Activated CD4-positive, alpha-beta T cell treated with anti-CD3 and anti-CD28 coated beads for 48 hours (primary cell): ENCODE measurements around the gene RBL1.
"Not testable (repeated sequence)": the region's sequence is repeated elsewhere in the genome, so short reads cannot be mapped to it uniquely, and the experiment has no call there.

ENCODE experiments used
- DNase-seq: peaks from one replicate; pipeline ENCODE4 v3.0.0-alpha.2; 2020

The RBL1 gene, protein sequence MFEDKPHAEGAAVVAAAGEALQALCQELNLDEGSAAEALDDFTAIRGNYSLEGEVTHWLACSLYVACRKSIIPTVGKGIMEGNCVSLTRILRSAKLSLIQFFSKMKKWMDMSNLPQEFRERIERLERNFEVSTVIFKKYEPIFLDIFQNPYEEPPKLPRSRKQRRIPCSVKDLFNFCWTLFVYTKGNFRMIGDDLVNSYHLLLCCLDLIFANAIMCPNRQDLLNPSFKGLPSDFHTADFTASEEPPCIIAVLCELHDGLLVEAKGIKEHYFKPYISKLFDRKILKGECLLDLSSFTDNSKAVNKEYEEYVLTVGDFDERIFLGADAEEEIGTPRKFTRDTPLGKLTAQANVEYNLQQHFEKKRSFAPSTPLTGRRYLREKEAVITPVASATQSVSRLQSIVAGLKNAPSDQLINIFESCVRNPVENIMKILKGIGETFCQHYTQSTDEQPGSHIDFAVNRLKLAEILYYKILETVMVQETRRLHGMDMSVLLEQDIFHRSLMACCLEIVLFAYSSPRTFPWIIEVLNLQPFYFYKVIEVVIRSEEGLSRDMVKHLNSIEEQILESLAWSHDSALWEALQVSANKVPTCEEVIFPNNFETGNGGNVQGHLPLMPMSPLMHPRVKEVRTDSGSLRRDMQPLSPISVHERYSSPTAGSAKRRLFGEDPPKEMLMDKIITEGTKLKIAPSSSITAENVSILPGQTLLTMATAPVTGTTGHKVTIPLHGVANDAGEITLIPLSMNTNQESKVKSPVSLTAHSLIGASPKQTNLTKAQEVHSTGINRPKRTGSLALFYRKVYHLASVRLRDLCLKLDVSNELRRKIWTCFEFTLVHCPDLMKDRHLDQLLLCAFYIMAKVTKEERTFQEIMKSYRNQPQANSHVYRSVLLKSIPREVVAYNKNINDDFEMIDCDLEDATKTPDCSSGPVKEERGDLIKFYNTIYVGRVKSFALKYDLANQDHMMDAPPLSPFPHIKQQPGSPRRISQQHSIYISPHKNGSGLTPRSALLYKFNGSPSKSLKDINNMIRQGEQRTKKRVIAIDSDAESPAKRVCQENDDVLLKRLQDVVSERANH

DNA sequence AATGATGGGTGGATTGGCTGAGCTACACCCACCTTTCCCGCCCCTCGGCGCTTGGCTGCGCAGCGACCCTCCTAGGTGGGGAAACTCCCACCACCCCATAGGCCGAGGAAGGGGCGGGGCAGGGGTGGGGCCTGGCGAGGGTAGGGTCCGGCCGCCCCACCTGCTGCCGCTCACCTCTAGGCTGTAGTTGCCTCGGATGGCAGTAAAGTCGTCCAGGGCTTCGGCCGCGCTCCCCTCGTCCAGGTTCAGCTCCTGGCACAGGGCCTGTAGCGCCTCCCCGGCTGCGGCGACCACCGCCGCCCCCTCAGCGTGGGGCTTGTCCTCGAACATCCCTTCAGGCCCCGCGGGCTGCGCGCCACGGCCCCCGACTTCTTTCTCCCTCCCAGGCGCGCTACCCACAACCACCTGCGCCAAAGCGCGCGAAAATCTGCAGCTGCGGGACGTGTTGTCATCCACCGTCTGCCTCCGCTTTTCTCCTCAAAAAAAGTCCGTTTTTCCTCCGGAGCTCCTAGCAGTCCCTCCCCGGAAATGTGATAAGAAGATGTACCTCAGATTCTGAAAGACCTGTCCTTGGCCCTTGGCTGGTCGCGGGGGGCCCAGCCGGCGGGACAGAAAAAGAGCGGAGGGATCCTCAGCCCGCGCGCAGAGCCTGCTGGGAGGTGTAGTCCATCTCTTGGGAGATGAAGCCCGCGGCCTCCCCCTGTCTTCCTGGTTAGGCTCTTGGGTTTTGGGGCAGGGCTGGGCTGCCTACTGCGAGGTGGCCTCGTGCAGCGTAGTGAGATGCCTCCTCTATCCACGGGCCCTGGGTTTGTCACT lies at the start of gene RBL1:
Gene RBL1 (minus strand): TSS at position 399 of the 816 bp plus-strand sequence. CDS start 69 bp downstream, at position 330.
- DNase-seq = peak; percentile 92

- no peak for DNase-seq
Observed at GRCh38 chr20:37144856-37145404, 49.1 kb upstream of the RBL1 start.

GRCh38 chr20:37142708-37143107 lies 46.9 kb upstream of the RBL1 start:
- DNase-seq = no peak

GRCh38 chr20:37137547-37137946 lies 41.8 kb upstream of the RBL1 start:
- DNase-seq = no peak

- no peak for DNase-seq
Observed at GRCh38 chr20:37133952-37134351, 38.2 kb upstream of the RBL1 start.

DNA sequence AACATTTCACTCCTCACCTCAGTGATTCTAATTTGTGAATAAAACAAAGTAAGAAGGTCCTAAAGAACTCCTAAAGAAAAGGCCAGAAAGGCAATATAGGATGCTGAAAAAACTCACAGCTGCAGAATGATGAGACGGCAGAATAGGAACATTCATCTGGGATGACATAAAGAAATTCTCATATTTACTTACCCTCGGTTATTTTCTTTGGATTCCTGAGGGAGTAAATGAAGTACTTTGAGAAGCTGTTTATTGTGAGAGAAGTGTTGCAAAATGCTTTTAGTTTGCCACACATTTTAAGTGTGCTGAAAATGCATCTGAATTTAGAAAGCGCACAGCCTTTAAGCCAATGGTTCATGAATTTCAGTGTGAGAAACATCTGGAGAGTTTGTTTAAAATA lies 35.7 kb upstream of the RBL1 start:
- no peak for DNase-seq

DNA sequence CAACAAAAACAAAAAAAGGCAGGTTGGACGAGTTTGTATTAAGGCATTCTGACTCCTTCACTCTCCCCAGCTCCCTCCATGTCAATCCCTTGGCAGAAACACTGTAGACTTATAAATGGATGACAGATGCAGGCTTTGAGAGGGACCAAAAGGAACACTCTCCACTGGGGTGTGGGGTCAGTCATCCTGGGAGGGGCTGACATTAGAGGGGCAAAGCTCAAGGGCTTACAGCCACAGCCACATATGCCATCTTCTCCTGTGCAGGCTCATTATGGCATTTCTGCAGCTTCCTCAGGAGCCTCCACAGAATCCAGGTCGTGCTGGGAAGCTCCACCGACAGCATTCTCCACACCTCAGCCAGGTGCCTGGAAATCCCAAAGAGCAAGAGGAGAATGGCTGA lies 33.0 kb upstream of the RBL1 start:
- DNase-seq = no peak

GRCh38 chr20:37126290-37126689 lies 30.5 kb upstream of the RBL1 start:
- DNase-seq = not testable (repeated sequence)

DNA sequence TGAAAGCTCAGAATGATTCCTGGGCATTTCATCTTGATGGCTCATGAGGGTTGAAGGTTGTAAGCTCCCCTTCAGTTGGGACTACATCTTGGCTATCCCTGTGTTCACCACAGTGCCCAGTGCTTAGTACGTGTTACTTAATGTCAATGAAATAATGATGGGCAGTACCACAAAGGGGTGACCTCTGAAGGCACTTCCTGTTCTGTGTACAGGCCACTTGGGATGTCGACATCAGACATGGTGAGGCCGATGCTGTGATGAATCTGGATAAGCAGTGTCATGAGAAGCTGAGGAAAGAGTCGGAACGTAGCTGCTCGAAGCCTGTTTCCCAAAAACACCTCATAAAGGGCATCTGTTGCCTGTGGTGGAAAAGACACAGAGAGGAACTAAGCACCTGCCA lies 27.6 kb upstream of the RBL1 start:
- DNase-seq = no peak

GRCh38 chr20:37120497-37120896 lies 24.7 kb upstream of the RBL1 start:
- no peak for DNase-seq

- no peak for DNase-seq
Observed at GRCh38 chr20:37119356-37120036, 23.7 kb upstream of the RBL1 start.

DNA sequence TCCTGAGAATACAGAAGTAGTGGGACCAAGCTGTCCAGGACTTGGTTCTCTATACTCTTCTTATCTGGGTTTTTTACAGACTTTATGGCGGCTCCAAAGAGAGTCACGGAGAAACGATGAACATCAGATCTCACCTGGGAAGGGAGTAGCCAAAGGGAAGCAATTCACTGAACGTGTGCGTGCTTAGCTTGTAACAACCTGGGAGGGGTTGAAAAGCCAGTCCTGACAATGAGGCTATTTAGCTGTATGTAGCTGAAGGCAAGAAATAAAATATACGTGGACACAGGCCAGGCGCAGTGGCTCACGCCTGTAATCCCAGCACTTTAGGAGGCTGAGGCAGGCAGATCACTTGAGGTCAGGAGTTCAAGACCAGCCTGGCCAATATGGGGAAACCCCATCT lies 18.2 kb upstream of the RBL1 start:
- DNase-seq = no peak

- DNase-seq = no peak
Observed at GRCh38 chr20:37111926-37112455, 16.2 kb upstream of the RBL1 start.

- no peak for DNase-seq
Observed at GRCh38 chr20:37108676-37109075, 12.9 kb upstream of the RBL1 start.

- no peak for DNase-seq
Observed at GRCh38 chr20:37102571-37102970, 6.8 kb upstream of the RBL1 start.

DNA sequence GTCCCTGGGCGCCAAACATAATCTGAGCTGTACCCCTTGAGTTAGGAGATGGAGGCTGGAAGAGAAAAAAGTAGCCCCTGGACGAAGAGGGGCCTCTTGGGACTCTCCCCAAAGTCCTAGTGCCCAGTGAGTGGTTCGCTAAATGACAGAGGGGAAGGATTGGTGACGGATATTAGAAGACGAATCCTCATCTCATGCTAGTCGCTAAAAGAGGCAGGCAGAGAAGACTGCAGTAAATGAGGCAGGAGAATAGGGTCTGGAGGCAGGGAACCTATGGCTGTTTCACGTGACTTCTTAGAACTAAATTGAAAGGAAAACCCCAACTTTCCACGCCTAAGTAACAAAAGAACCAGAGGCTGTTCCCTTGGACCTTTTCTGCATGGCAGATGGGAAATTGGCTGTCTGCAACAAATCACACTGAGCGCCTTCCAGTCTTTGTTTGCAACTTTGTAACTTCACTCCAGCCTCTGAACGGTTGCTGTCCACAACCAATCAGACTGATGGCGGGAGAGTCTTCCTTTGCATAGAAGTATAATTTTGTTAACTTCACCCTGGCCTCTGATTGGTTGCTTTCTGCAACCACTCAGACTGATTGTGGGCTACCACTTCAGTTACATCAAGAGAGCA lies 731 bp upstream of the RBL1 start:
- DNase-seq = peak; percentile 8

DNA sequence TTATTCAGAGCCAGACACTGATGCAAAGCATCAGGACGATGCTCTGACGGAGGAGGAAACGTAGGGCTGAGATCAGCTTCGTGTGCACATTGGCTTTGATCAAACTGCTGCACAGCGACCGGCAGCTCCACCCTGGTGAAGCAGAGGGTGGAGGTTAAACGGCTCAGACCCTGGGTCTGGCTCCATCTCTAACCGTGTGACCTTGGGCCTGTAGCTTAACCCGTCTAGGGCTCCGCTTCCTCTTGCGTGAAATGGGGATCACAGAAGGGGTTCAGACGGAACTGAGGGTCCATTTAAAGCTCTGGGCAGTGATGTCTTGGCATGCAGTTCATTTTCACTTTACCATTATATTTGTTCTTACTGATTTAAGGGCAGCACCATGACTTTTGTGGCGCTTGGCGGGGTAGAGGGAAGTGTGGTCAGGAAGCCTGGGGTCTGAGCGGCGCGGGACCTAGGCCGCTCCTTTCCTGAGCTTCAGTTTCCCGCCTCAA lies 644 bp downstream of the RBL1 start:
- DNase-seq = peak; percentile 58

- no peak for DNase-seq
Observed at GRCh38 chr20:37090407-37090806, 5.4 kb downstream of the RBL1 start.

GRCh38 chr20:37081717-37082289 lies 14.0 kb downstream of the RBL1 start:
- peak; percentile 23 for DNase-seq

DNA sequence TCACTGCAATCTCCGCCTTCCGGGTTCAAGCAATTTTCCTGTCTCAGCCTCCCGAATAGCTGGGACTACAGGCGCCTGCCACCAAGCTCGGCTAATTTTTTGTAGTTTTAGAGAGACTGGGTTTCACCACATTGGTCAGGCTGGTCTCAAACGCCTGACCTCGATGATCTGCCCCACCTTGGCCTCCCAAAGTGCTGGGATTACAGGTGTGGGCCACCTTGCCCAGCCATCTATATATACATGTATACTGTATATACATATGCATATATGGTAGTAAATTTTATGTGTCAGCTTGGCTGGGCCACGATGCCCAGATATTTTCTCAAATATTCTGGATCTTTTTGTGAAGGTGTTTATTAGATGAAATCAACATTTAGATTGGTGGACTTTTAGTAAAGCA lies 18.8 kb downstream of the RBL1 start:
- DNase-seq = no peak
